ENCODE measurements around the gene OR51B4.
"Not testable (repeated sequence)": the region's sequence is repeated elsewhere in the genome, so short reads cannot be mapped to it uniquely, and the experiment has no call there.

Gene OR51B4

GRCh38 chr11:5254646-5255413 lies 46.9 kb downstream of the OR51B4 start, which contains the start of gene HBG2:
Gene HBG2 (minus strand): TSS chr11:5254781. CDS start chr11:5254728, 53 bp downstream.
- H3K4me3 ChIP-seq (ENCODE audit: low read length); H3K36me3 ChIP-seq (ENCODE audit: control insufficient read depth, insufficient read depth, low read length); H3K27ac ChIP-seq (ENCODE audit: low read depth, low read length); H3K9ac ChIP-seq (ENCODE audit: low read length); H3K27me3 ChIP-seq (ENCODE audit: control insufficient read depth, insufficient read depth, low read length); H3K4me1 ChIP-seq (ENCODE audit: control insufficient read depth, insufficient read depth, low read length): not testable (repeated sequence)

DNA sequence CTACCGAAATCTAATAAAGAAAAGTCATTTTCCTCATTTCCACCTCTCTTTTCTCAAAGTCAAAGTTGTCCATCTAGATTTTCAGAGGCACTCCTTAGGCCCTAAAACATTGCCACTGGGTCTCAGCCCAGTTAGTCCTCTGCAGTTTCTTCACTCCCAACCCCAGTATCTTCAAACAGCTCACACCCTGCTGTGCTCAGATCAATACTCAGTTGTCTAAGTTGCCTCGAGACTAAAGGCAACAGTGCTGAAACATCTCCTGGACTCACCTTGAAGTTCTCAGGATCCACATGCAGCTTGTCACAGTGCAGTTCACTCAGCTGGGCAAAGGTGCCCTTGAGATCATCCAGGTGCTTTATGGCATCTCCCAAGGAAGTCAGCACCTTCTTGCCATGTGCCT lies 47.7 kb downstream of the OR51B4 start:
- not testable (repeated sequence) for H3K4me1 ChIP-seq (ENCODE audit: control insufficient read depth, insufficient read depth, low read length); H3K4me3 ChIP-seq (ENCODE audit: low read length); H3K27ac ChIP-seq (ENCODE audit: low read depth, low read length); H3K9ac ChIP-seq (ENCODE audit: low read length); H3K27me3 ChIP-seq (ENCODE audit: control insufficient read depth, insufficient read depth, low read length); H3K36me3 ChIP-seq (ENCODE audit: control insufficient read depth, insufficient read depth, low read length)

- not testable (repeated sequence) for H3K9ac ChIP-seq (ENCODE audit: low read length); H3K4me3 ChIP-seq (ENCODE audit: low read length); H3K36me3 ChIP-seq (ENCODE audit: control insufficient read depth, insufficient read depth, low read length); H3K27ac ChIP-seq (ENCODE audit: low read depth, low read length); H3K27me3 ChIP-seq (ENCODE audit: control insufficient read depth, insufficient read depth, low read length); H3K4me1 ChIP-seq (ENCODE audit: control insufficient read depth, insufficient read depth, low read length)
Observed at GRCh38 chr11:5253440-5253839, 48.3 kb downstream of the OR51B4 start.

DNA sequence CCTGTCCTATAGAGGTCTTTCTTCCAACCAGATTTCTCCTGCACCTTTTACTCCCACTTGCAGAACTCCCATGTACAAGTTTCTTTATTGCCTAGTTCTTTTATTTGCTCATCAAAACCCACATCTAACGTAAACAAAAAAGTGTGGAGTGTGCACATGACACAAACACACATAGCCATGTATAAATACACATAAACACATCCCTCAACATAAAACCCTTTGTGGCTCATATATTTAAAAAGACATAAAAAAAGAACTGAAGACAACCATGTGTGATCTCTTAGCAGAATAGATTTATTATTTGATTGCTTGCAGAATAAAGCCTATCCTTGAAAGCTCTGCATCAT lies 48.9 kb downstream of the OR51B4 start:
- Histone ChIP-seq H3K27me3 (ENCODE audit: control insufficient read depth, insufficient read depth, low read length) (no peaks in the 10 kb centered on the region), H3K9ac (ENCODE audit: low read length) (no peak overlapping the region), H3K4me3 (ENCODE audit: low read length) (no peak overlapping the region), H3K36me3 (ENCODE audit: control insufficient read depth, insufficient read depth, low read length) (no peaks in the 10 kb centered on the region), H3K4me1 (ENCODE audit: control insufficient read depth, insufficient read depth, low read length) (no peaks in the 10 kb centered on the region), H3K27ac (ENCODE audit: low read depth, low read length) (no peak overlapping the region)

GRCh38 chr11:5252192-5252918 lies 49.4 kb downstream of the OR51B4 start:
- H3K36me3 ChIP-seq (ENCODE audit: control insufficient read depth, insufficient read depth, low read length), result no peaks in the 10 kb centered on the region
- H3K27me3 ChIP-seq (ENCODE audit: control insufficient read depth, insufficient read depth, low read length), result no peaks in the 10 kb centered on the region
- no peak overlapping the region for H3K4me3 ChIP-seq (ENCODE audit: low read length)
- H3K27ac ChIP-seq (ENCODE audit: low read depth, low read length), result no peak overlapping the region
- no peak overlapping the region for H3K9ac ChIP-seq (ENCODE audit: low read length)
- no peaks in the 10 kb centered on the region for H3K4me1 ChIP-seq (ENCODE audit: control insufficient read depth, insufficient read depth, low read length)

DNA sequence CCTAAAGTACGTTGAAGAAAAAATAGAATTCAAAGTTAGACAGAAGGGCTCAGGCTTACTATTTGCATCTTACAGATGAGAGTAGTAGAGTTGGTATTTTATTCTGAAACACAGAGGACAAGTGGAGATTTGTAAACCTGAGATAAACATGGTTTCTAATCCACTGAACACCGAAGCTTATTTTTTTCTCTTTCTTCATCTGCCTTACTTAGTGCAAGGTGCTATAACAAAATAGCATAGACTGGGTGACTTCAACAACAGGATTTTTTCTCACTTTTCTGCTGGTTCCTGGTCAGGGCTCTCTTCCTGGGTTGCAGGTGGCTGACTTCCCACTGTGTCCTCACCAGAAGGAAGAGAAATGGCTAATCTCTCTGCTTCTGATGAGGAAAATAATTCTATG lies 50.0 kb downstream of the OR51B4 start:
- Histone ChIP-seq H3K9ac (ENCODE audit: low read length) (no peak overlapping the region), H3K36me3 (ENCODE audit: control insufficient read depth, insufficient read depth, low read length) (no peaks in the 10 kb centered on the region), H3K4me1 (ENCODE audit: control insufficient read depth, insufficient read depth, low read length) (no peaks in the 10 kb centered on the region), H3K27ac (ENCODE audit: low read depth, low read length) (no peak overlapping the region), H3K27me3 (ENCODE audit: control insufficient read depth, insufficient read depth, low read length) (no peaks in the 10 kb centered on the region), H3K4me3 (ENCODE audit: low read length) (no peak overlapping the region)

All from rectal smooth muscle tissue (tissue), 1 donor.